NCI-H146 (cell line): ENCODE measurements around the gene PNN.
"Not testable (repeated sequence)": the region's sequence is repeated elsewhere in the genome, so short reads cannot be mapped to it uniquely, and the experiment has no call there.

Experiments
- DNase-seq: peaks from one replicate; lab custom pipeline; 2025; lab: John Stamatoyannopoulos, UW

Gene PNN

GRCh38 chr14:39174560-39175444, at the start of gene PNN:
TSS of gene PNN (plus strand) at chr14:39175254. CDS start at chr14:39175280, 26 bp downstream.
- peak; percentile 98 for DNase-seq

- DNase-seq = not testable (repeated sequence)
Observed at GRCh38 chr14:39137835-39138234, 37.2 kb upstream of the PNN start.

GRCh38 chr14:39138440-39138839, 36.6 kb upstream of the PNN start:
- no peak for DNase-seq

- no peak for DNase-seq
Observed at GRCh38 chr14:39140170-39140569, 34.9 kb upstream of the PNN start.

GRCh38 chr14:39141623-39142022, 33.4 kb upstream of the PNN start:
- not testable (repeated sequence) for DNase-seq

GRCh38 chr14:39143226-39143625, 31.8 kb upstream of the PNN start:
- not testable (repeated sequence) for DNase-seq

GRCh38 chr14:39145266-39145966, 29.6 kb upstream of the PNN start:
- DNase-seq = no peak

- DNase-seq = no peak
Observed at GRCh38 chr14:39154594-39155189, 20.4 kb upstream of the PNN start.

- DNase-seq = no peak
Observed at GRCh38 chr14:39157491-39157890, 17.6 kb upstream of the PNN start.

- DNase-seq = no peak
Observed at GRCh38 chr14:39158222-39158858, 16.7 kb upstream of the PNN start.

- DNase-seq = no peak
Observed at GRCh38 chr14:39160494-39160893, 14.6 kb upstream of the PNN start.

GRCh38 chr14:39167797-39168320, 7.2 kb upstream of the PNN start:
- not testable (repeated sequence) for DNase-seq

- no peak for DNase-seq
Observed at GRCh38 chr14:39168591-39168990, 6.5 kb upstream of the PNN start.

- DNase-seq = peak; percentile 19
Observed at GRCh38 chr14:39169541-39169900, 5.5 kb upstream of the PNN start.

- DNase-seq = no peak
Observed at GRCh38 chr14:39173198-39173597, 1.9 kb upstream of the PNN start.

- peak; percentile 66 for DNase-seq
Observed at GRCh38 chr14:39175445-39176262, 600 bp downstream of the PNN start.

GRCh38 chr14:39176263-39177167, 1.5 kb downstream of the PNN start:
- no peak for DNase-seq

GRCh38 chr14:39177168-39177545, 2.1 kb downstream of the PNN start:
- DNase-seq = no peak

GRCh38 chr14:39179042-39179441, 4.0 kb downstream of the PNN start:
- DNase-seq = no peak

GRCh38 chr14:39180553-39180952, 5.5 kb downstream of the PNN start:
- DNase-seq = no peak
